ES-I3 (cell line): ENCODE measurements around the gene MTLN.
"Not testable (repeated sequence)": the region's sequence is repeated elsewhere in the genome, so short reads cannot be mapped to it uniquely, and the experiment has no call there.

Source experiments
- H3K36me3 ChIP-seq: 2 replicates; pipeline ENCODE4 v1.6.1; 2013; ENCODE audit warnings: mild to moderate bottlenecking, low read length, control low read depth, moderate library complexity; ENCODE audit not compliant: insufficient read depth
- H3K4me1 ChIP-seq: 2 replicates; pipeline ENCODE4 v1.6.1; 2013; ENCODE audit warnings: mild to moderate bottlenecking, control low read depth, low read length; ENCODE audit not compliant: insufficient read depth
- H3K9ac ChIP-seq: 2 replicates; pipeline ENCODE4 v1.6.1; 2013; ENCODE audit warnings: low read depth, mild to moderate bottlenecking, low read length, moderate library complexity
- H3K9me3 ChIP-seq: 2 replicates; pipeline ENCODE4 v1.6.1; 2013; ENCODE audit warnings: mild to moderate bottlenecking, low read length, moderate library complexity; ENCODE audit not compliant: control insufficient read depth, insufficient read depth

The MTLN gene

GRCh38 chr2:110211938-110212858, at the start of gene MTLN:
MTLN (minus strand) TSS chr2:110212547; CDS start chr2:110212525, 22 bp downstream.
- Histone ChIP-seq H3K9me3 (no peaks in the 10 kb centered on the region; the same call in 1 of the 2 replicates), H3K36me3 (no peaks in the 10 kb centered on the region), H3K4me1 (no peaks in the 10 kb centered on the region), H3K9ac (no peak within 1 kb of the TSS)

- H3K9ac ChIP-seq, H3K9me3 ChIP-seq, H3K4me1 ChIP-seq, H3K36me3 ChIP-seq: not testable (repeated sequence)
Observed at GRCh38 chr2:110261910-110262309, 49.6 kb upstream of the MTLN start.

GRCh38 chr2:110248081-110248795, 35.9 kb upstream of the MTLN start:
- H3K36me3 ChIP-seq, H3K4me1 ChIP-seq, H3K9me3 ChIP-seq, H3K9ac ChIP-seq: not testable (repeated sequence)

- H3K9me3 ChIP-seq, H3K4me1 ChIP-seq, H3K36me3 ChIP-seq, H3K9ac ChIP-seq: not testable (repeated sequence)
Observed at GRCh38 chr2:110245488-110246435, 33.4 kb upstream of the MTLN start.

- not testable (repeated sequence) for H3K4me1 ChIP-seq, H3K9ac ChIP-seq, H3K9me3 ChIP-seq, H3K36me3 ChIP-seq
Observed at GRCh38 chr2:110243283-110243682, 30.9 kb upstream of the MTLN start.

- H3K9ac ChIP-seq, H3K36me3 ChIP-seq, H3K9me3 ChIP-seq, H3K4me1 ChIP-seq: not testable (repeated sequence)
Observed at GRCh38 chr2:110234514-110234913, 22.2 kb upstream of the MTLN start.

- H3K4me1 ChIP-seq, H3K9ac ChIP-seq, H3K9me3 ChIP-seq, H3K36me3 ChIP-seq: not testable (repeated sequence)
Observed at GRCh38 chr2:110229886-110230285, 17.5 kb upstream of the MTLN start.

GRCh38 chr2:110222626-110223025, 10.3 kb upstream of the MTLN start:
- H3K9ac ChIP-seq, result not testable (repeated sequence)

GRCh38 chr2:110221938-110222337, 9.6 kb upstream of the MTLN start:
- Histone ChIP-seq H3K36me3 (no peaks in the 10 kb centered on the region), H3K9ac (no peak overlapping the region), H3K9me3 (no peaks in the 10 kb centered on the region), H3K4me1 (no peaks in the 10 kb centered on the region)

More at GRCh38 chr2:110222626-110223025, 10.3 kb upstream of the MTLN start:
- H3K36me3 ChIP-seq, H3K4me1 ChIP-seq, H3K9me3 ChIP-seq: not testable (repeated sequence)

GRCh38 chr2:110220190-110220564, 7.8 kb upstream of the MTLN start:
- H3K36me3 ChIP-seq, result no peaks in the 10 kb centered on the region
- H3K4me1 ChIP-seq, result no peaks in the 10 kb centered on the region
- H3K9ac ChIP-seq, result no peak overlapping the region
- H3K9me3 ChIP-seq, result no peaks in the 10 kb centered on the region

- H3K9me3 ChIP-seq, result no peaks in the 10 kb centered on the region
- no peaks in the 10 kb centered on the region for H3K4me1 ChIP-seq
- no peaks in the 10 kb centered on the region for H3K36me3 ChIP-seq
- H3K9ac ChIP-seq, result no peak overlapping the region
Observed at GRCh38 chr2:110219496-110220189, 7.3 kb upstream of the MTLN start.

- H3K4me1 ChIP-seq, H3K36me3 ChIP-seq, H3K9ac ChIP-seq, H3K9me3 ChIP-seq: not testable (repeated sequence)
Observed at GRCh38 chr2:110218889-110219288, 6.5 kb upstream of the MTLN start.

- Histone ChIP-seq H3K4me1 (no peaks in the 10 kb centered on the region), H3K9me3 (no peaks in the 10 kb centered on the region; the same call in 1 of the 2 replicates), H3K9ac (no peak overlapping the region), H3K36me3 (no peaks in the 10 kb centered on the region)
Observed at GRCh38 chr2:110216803-110217202, 4.5 kb upstream of the MTLN start.

- H3K9me3 ChIP-seq, result no peaks in the 10 kb centered on the region; the same call in 1 of the 2 replicates
- H3K36me3 ChIP-seq, result no peaks in the 10 kb centered on the region
- H3K4me1 ChIP-seq, result no peaks in the 10 kb centered on the region
- H3K9ac ChIP-seq, result no peak overlapping the region
Observed at GRCh38 chr2:110216199-110216598, 3.9 kb upstream of the MTLN start.
